Suppressor macrophage treated with lipopolysaccharide for 1 hour (primary cell): ENCODE data around the gene POMGNT2.
A peak's percentile ranks its signal among the peaks of the same experiment; 100 is the strongest.

ENCODE experiments used
- DNase-seq, 3 donors: peaks; one replicate each; pipeline ENCODE4 v3.0.0-alpha.2; 2020 to 2022

The POMGNT2 gene

DNA sequence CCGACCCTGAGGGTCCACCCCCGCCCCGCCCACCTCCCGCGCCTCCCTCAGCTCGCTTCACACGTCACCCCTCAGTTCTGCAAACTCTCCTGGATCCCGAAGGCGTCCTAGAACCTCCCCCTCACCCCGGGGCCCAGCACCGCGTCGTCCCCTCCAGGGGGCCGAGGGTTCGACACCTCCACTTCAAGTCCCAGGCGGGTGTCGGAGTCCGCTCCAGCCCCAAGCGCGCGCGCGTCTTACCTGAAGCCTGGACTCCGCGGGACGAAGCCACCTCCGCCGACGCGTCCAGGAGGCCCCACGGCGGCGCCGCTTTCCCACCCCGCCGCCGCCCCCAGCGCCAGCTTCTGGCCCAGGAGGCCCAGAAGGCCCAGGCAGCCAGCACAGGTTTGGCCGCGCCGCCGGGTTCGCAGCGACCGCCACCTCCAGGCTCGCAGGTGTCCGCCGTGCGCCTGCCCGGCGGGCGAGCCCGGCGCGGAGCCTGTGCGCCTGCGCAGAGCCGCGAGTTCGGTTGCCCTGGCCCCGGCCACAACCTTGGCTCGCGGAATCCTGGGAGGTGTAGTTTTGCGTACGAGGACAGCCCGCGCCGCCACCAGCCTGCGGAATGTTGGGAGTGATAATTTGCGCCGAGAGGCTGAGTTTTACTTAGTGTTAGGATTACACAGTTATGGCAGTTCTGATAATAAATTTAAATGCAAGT is at the start of gene POMGNT2:
Gene POMGNT2, minus strand, starts transcription at position 484 of the 697 bp plus-strand sequence. CDS start 24,648 bp downstream, outside the sequence.
- peak; percentile 85 to 95 (median 94) for DNase-seq

DNA sequence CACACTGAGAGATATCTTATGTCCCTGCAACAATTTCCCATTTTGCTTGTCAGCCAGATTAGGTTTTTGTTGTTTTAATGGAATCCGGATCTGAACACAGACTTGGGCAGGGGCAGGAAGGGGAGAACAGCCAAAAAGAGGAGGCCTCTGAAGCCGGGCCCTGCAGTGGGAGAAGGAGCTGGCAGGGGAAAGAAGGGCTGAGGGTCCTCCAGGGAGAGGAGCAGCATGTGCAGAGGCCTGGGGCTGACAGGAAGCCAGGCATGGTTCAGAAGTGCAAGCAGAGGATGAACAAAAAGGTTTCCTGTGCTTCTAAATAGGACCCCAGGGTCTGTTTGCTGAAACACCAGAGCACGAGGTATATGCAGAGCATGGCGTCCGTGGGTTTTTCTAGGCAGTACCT is 49.1 kb upstream of the POMGNT2 start:
- no peak for DNase-seq

DNA sequence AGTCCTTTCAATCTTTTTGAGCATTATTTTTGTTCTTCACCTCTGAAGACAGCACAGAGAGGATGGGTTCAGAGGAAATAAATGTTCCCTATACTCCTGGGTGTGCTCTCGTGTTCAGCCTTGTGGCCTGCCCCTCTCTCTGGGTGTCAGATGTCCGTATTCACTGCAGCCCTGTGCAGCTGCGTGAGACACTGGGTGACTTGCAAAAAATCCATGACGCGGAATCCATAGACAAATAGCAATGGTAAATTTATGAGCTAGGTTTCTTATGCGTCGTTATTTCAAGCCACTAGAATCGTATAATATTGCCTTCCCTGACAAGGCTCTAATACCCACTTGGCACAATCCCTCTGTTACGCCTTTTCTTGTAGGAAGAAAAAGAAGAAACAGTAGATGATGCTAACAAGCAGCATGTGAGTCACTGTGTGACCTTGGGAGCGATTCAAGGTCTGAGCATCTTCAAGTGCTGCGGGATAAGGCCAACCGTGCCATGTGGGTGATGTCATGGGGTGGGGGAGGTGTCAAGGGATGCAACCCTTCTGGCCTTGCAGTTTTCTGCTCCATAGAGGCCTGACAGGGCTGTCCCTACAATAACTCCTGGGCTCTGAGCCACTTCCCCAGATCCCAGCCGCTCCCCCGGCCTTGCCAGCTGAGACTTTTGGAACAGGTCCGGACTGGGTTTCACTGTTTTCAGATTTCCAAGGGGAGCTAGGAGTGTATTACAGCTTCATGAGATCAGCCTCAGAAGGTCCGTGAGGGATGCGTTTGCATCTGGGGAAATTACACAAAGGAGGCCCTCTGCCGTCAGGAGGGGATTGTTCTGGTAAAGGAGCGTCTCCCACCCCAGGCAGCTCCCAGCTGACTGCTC is 47.6 kb upstream of the POMGNT2 start:
- no peak for DNase-seq

DNA sequence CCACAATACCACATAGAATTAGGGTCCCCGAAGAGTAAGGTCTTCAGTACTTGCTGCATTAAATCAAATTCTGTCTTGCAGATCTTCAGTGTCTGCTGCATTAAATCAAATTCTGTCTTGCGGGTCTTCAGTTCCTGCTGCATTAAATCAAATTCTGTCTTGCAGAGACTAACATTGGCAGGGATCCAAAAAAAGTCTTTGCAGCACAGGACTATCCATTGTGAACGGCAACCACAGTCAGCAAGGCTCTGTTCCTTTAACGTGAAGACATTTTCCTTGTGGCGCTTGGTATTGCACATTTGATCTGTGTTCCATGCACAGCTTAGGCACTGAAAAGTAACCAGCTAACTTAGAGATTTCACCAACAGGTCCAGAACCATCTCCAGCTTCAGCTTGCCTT is 46.8 kb upstream of the POMGNT2 start:
- no peak for DNase-seq

DNA sequence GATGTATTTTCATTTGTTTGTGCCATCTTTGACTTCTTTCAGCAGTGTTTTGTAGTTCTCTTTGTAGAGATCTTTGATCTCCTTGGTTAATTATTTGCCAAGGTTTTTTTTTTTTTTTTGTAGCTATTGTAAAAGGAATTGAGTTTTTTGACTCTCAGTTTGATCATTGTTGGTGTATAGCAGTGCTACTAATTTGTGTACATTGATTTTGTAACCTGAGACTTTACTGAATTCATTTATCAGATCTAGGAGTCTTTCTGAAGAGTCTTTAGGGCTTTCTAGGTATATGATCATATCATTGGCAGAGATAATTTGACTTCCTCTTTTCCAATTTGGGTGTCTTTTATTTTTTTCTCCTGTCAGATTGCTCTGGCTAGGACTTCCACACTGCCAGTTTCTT is 42.2 kb upstream of the POMGNT2 start:
- DNase-seq: no peak

DNA sequence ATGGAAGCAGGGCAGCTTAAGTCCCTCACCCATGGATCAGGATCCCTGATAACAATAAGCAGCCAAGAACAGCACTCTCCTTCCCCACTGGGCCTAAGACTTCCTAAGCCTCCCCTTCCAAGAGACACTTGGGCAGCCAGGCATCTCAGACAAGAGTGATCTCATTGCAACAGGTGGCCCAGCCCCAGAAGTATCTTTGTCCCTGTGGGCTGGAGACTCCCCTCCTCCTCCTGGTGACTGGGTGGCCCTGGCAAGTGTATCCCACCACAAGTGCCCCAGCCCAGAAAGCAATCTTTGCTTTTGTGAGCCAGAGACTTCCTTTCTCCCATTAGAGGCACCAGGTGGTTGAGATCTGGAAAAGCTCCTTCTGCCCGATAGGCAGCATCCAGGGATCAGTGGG is 40.7 kb upstream of the POMGNT2 start:
- DNase-seq: no peak

DNA sequence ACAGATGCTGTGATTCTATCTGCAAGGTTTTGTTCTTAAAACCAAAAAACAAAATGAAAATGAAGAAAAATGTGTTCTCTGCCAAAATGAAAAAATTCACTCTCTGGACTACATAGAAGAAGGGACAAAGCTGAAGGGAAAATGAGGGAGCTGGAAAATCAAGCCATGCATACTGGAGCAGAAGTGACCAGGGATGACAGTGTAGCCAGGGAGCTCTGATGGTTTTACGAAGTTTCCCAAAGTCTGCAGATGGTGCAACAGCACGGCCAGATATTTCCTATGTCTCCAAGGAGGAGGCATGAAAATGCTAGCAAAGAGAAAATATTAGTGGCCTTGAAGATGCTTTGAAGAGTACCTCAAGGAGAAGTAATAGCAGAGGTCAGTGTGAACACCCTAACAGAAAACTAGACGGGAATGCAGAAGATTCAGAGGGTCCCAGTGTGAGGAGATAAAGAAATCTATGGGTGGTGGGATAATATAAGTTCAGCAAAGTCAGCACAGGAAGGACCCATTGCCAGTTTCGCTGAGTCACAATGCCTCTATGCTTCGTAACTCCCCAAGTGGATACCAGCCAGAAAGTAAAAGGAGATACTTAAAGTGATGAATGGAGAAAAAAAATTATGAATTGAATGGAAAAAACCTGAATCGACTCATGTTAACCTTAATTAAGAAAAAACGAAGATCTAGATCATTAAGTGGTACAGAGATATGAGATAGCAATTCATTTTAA is 39.0 kb upstream of the POMGNT2 start:
- DNase-seq: peak in 1 of 3 donors; percentile 4

DNA sequence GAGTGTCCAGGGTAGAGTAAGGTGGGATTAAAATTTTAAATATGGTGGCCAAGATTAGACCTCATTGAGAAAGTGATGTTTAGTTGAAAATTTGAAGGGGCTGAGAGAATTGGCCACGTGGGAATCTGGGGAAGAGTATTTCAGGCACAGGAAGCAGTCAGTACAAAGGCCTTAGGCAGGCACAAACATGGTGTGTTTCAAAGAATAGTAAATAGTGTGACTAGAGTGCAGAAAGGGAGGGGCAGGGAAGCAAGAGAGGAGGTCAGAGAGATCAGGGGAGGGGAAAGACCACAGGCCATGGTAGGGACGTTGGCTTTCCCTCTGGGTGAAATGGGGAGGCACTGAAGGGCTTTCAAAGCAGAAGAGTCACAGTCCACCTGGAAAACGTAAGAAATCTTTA is 36.6 kb upstream of the POMGNT2 start:
- DNase-seq: no peak

DNA sequence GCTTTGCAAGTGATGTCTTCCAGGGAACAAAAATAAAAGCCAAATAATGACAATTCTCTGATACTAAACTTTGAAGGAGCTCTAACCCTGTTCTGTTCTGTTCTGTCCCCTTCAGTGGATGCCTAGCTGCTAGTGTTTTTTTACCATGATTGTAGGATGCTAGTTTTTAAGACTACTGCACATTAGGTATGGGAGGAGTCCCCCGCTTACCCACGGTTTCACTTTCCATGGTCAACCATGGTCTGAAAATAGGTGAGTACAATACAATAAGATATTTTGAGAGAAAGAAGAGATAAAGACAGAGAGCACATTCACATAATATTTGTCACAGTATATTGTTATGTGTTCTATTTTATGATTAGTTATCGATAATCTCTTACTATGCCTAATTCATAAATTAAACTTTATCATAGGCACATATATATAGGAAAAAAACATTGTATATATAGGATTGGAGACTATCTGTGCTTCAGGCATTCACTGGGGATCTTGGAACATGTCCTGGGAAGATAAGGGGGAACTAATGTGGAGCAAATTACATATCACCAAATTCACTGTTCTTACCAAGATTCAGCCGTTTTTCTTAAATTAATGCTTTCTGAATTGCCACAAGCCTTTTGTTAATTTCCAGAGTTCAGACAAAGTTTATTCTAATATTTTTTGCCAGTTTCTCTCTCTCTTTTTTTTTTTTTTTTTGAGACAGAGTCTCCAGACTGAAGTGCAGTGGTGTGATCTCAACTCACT is 32.8 kb upstream of the POMGNT2 start:
- DNase-seq: no peak

DNA sequence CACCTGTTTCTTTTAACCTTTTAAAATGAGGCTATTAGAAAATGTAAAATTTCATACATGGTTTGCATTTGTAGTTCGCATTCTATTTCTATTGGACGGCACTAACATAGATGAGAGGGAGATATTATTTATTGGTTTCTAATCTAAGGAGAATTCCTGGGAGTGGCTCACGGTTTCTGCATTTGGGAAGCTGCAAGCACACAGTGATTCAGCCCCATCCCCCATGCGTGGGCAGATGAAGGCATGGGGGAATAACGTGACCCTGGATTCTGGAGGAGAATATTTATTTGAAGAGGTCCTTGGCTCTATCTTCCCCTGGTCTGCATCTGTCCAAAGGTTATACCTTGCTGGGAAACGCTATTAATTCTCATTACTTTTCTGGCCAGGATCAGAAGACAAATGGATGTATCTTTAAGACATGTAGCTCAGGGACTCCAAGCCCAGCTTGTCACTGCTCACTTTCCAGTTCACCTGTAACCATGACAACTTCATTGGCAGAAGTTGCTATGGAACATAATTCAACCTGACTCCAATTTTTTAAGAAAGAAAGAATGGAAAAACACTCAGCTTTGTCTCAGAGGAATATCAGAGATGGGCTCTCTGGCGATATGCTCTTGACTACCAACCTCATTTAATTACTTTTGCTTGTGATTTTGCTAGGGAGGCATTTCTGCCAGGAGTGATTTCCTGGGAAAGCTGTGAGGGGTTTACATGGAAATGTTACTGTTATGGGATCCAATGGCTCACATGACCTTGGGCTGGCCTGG is 27.2 kb upstream of the POMGNT2 start:
- DNase-seq: no peak

DNA sequence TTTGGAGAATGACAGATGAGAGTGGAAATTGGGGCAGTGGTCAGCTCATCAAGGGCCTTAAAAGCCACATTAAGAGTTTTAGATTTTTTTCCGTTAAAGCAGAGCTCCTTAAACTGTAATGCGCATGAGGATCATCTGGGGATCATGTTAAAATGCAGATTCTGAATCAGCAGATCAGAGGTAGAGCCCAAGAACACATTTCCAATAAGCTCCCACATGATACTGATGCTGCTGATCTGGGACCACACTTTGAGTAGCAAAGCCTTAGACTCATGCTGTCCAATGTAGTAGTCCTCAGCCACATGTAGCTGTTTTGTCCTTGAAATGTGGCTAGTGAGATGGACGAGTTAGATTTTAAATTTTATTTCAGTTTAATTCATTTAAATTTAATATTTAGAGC is 26.3 kb upstream of the POMGNT2 start:
- DNase-seq: no peak

DNA sequence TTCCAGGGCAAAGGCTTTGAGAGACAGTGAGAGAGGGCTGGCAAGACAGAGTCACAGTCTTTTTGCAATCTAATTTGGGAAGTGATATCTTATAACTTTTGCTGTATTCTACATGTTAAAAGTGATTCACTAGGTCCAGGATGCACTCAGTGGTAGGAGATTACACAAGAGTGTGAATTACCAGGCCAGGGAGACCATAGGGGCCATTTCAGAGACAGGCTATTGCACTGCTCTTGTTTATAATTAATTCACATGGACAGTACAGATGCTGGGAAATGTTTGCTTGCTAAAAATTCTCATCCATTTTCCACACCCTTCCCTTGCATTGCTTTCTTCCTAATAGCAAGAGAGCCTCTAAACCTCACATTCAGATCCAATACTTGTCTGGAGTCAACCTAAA is 22.6 kb upstream of the POMGNT2 start:
- peak in 2 of 3 donors; percentile 1 to 14 for DNase-seq

DNA sequence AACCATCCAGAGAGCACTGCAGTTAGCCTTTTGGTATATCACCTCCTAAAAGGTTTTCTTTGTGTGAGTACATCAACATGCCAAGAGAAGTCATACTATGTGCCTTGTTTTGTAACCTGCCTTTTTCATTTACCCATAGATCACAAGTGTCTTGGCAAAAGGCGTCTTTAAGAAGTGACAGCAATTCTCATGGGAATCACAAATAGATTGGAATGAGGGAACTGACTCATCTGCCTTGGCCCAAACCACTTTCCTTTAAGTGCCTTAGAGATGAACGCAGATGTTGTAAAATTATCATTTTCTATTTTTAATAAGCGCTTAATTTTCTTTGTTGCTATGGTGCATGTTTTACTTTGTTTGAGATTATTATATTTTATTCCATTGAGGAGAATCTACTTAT is 20.7 kb upstream of the POMGNT2 start:
- no peak for DNase-seq

DNA sequence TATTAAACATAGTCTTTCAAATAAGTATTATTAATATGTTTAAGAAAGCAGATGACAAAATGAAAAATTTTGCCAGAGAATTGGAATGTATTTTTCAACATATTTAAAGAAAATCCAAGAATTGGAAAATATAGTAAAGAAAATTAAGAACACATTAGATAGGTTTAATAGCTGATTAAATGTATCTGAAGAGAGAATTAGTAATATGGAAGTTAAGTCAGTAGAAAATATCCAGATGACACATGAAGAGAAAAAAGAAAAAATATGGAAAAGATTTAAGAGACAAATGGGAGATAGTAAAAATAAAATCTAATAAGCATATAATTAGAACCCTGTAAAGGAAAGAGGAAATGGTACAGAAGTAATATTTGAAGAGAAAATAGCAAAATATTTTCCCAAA is 18.0 kb upstream of the POMGNT2 start:
- no peak for DNase-seq

DNA sequence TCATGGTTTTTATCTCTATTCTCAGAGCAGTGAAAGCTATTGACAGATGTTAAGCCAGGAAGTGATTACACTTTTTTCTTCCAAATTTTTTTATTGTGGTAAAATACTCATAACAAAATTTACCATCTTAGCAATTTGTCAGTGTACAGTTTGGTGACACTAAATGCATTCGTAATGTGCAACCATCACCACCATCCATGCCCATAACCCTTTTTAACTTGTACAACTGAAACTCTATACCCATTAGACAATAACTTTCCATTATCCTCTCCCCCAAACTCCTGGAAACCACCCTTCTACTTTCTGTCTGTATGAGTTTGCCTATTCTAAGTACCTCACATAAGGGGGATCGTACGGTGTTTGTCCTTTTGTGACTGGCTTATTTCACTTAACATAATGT is 15.1 kb upstream of the POMGNT2 start:
- no peak for DNase-seq

DNA sequence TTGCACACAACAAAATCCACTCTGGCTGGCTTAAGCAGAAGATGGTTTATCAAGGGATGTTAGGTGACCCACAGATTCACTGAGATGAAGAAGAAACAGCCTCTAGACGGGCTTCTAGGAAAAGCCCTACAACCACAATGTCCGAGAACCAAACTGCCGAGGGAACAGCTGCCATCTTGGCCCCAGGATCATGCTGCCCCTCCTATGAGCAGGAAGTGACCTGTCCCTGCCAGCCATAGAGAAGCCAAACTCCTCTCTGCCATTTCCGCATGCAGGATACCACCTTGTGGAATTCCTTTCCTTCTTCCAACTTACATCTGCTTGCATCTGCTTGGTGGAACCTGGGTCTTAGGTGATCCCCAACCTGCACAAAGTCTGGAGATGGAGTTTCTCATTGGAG is 11.4 kb upstream of the POMGNT2 start:
- no peak for DNase-seq

DNA sequence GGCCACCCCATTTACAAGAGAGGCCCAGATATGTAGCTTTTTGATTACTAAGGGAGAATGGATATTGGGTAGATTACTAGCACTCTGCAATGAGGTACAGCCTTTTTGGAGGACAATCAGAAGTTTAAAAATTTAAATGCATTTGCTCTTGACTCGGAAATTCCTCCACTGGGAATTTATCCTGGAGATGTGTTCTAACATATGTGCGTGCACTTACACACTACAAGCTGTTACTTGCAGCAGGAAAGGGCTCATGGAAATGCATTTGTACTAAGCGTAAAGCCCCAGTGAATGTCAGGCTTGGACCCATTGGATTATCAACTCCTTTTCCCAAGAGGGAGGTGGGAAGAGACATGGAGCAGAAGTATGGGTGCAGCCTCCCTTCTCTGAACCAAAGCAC is 7.8 kb upstream of the POMGNT2 start:
- no peak for DNase-seq

DNA sequence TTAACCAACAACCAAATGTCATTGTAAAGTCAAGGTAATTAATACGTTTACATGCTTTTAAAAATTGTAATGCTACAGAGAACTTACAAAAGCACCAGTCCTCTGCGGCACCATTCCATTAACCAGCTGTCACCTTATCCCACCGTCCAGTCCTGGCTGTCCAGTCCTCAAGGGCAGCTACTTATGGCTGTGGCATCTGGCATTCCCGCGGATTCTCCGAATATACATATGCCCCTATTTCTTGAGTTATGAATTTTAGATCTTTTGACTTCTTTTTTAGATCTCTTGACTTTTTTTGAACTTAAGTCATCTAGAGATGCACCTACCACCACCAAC is 382 bp upstream of the POMGNT2 start:
- no peak for DNase-seq

DNA sequence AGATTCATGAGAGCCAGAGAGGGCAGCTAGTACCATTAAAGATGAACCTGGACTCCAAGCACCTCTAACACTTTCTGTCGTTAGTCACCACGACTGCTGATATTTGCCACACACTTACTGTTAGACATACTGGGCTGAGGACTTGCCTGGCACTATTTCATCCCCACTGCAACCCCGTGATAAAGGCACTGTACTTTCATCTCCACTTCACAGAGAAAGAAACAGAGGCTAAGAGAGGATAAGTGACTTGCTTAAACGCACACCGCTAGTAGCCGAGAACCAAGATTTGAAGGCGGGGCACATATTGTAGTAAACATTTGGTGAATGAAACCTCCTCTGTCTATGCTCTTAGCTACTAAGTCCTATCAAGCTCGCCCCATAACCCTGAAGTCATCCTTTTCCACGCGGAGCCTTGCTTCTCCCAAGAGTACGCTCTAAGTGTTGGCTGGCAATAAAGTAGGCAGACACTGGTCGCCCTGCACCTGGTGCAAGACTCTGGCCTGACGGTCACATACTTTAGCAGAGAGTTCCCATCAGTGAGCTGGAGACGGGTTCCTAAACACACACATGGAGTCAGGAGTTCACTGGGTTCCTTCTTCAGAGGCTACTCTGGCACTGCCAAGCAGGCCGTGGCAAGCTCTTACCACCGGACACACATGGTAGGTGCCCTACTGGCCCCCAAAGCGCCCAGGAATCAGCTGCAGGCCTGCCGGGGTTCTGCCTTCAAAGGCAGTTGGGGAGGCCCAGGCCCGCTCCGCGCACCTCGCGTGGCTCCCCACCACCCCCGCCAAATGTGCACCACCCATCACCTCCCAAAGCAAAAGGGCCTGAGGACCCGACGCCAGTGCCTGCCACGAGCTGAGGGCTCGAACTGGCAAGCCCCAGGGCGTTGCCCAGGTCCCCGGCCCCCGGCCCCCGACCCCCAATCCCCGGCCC is 951 bp downstream of the POMGNT2 start:
- peak in 1 of 3 donors; percentile 1 for DNase-seq

DNA sequence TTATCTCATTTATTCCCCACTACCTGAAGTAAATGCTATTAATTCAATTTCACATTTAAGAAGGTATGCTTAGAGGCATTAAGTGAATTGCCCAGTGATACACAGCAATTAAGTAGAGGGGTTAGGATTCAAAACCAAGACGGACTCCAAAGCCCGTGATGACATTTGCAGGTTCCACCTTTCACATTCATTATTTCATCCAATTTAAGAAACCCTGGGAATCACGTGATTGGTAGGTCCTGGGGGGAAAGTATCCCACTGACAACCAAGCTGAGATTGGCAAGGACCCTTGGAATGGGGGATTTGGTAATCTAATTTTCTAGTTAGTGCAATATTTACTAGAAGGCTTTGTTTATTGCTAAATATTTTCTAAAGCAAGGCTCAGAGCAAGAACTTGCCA is 1.8 kb downstream of the POMGNT2 start:
- no peak for DNase-seq
